Skin epidermis (tissue), 12 donors: ENCODE measurements around the gene DIP2B.
"Not testable (repeated sequence)": the region's sequence is repeated elsewhere in the genome, so short reads cannot be mapped to it uniquely, and the experiment has no call there.

Experiments used
- H3K27ac ChIP-seq, 21 experiments: fragments of 200-600 bp; sonication (generic) in 11 of 21; one replicate each; pipeline ENCODE4 v1.5.0; 2020; ENCODE audit warnings: mild to moderate bottlenecking in 3 of 21, inconsistent platforms in 2 of 21, moderate library complexity in 2 of 21
- H3K4me3 ChIP-seq, 7 experiments: fragments of 200-600 bp; sonication (generic) in 2 of 7; one replicate each; pipeline ENCODE4 v1.5.0; 2020; ENCODE audit warnings: inconsistent platforms in 2 of 7, mild to moderate bottlenecking in 2 of 7, moderate library complexity in 1 of 7

The DIP2B gene

DNA sequence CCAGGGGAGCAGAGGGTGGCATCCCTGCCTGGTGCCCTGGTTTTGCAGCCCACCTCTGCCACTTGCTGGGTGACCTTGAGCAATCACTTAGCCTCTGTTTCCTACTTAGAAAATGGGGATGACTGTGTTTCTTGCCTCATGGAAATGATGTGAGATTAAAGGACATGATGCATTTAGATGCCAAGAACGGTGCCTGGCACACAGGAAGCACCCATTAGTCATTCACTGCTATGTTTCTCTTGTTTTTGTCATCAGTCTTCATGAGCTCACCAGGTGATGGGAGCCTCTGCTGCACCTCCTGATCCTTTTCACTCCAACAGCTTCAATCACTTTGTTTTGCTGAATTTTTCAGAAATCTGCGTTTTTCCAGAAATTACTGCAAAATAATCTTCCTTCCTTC, 235.5 kb downstream of the DIP2B start:
- Histone ChIP-seq H3K27ac (no peak overlapping the region), H3K4me3 (no peak overlapping the region)

DNA sequence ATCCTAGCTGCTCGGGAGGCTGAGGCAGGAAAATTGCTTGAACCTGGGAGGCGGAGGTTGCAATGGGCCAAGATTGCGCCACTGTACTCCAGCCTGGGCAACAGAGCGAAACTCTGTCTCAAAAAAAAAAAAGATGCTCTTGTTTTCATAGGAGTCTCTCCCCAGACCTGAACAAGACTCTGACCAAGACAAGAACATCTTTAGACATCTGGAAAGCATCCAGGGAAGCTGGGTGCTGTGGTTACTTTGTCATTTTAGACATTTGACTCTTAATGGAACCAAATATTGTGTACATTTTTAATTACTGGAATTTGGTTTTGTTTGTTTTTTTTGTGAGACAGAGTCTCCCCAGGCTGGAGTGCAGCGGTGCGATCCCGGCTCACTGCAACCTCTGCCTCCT, 238.0 kb downstream of the DIP2B start:
- H3K4me3 ChIP-seq = no peak overlapping the region

DNA sequence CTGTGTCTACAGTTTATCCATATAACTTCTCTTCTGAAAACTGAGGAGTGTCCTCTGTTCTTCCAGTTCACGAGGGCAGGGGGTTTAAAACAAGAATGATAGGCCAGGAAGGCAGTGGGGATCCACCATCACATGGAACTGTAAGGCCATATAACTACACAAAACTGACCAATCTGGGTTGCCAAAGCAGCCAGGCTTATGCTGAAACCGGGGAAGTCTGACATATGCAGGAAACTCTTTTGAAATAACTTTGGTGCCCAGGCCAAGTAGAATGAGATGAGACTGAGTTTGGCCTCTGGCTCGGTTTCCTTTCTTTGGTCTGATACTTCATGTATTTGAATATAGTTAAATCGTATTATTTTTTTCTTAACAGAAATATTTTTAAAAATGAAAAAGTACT, 241.1 kb downstream of the DIP2B start:
- Histone ChIP-seq H3K4me3 (no peak overlapping the region), H3K27ac (no peak overlapping the region)

More for the DNA sequence above, 238.0 kb downstream of the DIP2B start:
- no peak overlapping the region for H3K27ac ChIP-seq

DNA sequence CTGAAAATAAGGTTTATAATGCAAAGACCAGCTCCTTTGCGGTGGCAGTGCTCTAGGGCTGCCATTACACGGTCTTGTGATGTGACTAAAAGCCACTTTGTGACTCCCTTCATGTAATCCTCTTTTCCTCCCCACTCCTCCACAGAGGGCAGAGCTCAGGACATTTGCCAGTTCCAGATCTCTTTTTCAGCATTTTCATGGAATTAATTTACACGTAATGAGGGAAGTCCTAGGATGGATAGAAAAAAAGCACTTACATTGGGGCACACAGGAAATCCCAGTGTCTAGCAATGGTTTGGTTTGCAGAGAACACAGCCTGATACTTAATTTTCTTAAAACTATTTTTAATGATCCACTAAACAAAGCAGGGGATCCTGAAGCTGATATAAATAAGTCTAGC, 241.6 kb downstream of the DIP2B start:
- H3K27ac ChIP-seq = no peak overlapping the region
- H3K4me3 ChIP-seq = no peak overlapping the region

DNA sequence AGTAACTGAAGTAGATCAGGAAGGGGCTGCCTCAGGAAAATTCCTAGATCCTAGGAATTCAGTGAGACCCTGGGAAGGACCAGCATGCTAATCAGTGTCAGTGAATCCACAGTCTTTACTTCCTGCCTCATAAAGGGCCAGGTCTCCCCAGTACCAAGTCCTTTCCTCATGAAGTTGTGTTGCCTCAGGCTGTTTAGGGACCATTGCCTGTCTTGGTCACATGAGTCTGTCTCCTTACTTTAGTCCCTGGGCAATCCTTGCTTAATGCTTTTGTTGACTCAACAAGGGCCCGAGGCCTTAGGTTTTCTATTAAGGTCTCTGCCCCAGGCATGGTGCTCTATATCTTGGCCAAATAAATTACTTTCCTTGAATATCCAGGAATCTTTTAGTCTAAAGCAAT, 243.0 kb downstream of the DIP2B start:
- no peak overlapping the region for H3K27ac ChIP-seq
- no peak overlapping the region for H3K4me3 ChIP-seq

DNA sequence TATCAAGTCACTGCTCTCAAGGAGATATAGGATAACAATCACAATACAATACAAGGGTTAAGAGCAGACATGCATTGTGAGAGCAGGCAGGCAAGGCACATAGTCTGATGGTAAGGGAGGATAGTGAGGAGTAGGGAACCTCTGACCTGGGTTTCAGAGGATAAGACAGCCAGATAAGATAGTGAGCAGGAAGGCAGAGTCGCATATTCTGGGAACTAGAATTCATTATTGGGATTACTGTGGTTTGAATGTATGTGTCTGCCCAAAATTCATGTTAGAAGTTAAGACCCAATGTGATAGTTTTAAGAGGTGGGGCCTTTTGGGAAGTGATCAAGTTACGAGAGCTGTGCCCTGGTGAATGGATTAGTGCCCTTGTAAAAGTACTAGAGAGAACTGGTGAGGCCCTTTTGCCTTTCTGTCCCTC, 244.7 kb downstream of the DIP2B start:
- H3K27ac ChIP-seq = no peak overlapping the region
- H3K4me3 ChIP-seq = no peak overlapping the region

DNA sequence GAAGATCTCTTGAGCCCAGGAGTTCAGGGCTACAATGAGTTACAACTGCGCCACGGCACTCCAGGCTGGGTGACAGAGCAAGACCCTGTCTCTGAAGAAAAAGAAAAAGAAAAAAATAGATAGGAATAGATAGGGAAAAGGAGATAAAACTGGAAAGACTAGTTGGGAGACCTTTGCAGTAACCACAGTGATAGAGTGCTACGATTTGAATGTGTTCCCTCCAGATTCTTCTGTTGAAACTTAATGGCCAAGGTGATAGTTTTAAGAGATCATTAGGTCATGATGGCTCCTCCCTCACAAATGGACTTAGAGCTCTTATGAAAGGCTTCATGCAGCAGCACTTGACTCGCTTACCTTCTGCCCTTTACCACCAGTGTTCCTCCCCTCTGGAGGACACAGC, 245.6 kb downstream of the DIP2B start:
- Histone ChIP-seq H3K27ac (no peak overlapping the region), H3K4me3 (no peak overlapping the region)

DNA sequence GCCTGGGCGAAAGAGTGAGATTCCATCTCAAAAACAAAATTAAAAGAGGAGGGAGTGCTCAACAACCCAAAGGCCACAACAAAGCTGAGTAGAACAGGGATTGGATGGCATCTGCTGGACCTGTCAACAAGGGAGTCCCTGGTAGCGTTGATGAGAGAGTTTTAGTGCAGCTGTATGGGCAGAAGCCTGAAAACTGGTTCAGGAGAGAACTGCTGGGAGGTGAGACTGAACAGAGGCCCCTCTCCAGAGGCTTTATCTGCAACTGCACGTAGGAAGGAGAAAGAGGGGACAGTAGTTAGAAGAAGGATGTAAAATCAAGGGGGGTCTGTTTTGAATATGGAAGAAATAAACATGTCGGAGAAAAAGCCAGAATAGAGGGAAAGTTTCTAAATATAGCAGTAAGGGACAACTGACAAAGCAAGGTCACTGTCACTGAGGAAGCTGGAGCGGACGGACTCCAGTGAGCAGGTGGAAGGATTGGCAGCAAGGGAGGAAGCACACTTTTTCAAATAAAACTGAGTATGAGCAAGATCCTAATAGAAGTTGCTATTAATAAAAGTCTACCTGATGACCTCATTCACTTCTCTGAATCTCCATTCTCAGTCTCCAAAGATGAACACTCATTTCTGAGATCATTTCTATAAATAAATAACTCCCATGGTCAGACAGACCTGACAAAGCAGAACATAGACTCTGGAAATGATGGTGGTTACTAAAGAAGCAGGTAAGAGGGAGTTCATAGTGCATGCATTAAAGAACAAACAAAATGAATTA, 247.3 kb downstream of the DIP2B start:
- no peak overlapping the region for H3K27ac ChIP-seq
- H3K4me3 ChIP-seq = no peak overlapping the region

DNA sequence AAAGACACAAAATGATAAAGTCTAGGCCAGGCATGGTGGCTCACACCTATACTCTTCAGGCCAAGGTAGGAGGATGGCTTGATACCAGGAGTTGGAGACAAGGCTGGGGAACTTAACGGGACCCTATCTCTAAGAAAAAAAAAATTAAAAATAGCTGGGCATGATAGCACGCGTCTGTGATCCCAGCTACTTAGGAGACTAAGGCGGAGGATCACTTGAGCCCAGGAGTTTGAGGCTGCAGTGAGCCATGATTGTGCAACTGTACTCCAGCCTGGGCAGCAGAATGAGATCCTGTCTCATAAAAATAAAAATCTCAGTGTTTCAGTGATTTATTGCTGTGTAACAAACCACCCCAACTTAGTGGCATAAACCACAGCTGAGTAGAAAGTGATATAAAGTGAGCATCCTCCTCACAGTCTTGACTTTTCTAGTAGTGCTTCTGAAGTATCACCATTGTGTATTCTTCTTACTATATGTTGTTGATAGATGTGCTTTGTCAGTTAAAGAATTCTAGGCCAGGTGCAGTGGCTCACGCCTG, 248.5 kb downstream of the DIP2B start:
- H3K4me3 ChIP-seq = no peak overlapping the region

DNA sequence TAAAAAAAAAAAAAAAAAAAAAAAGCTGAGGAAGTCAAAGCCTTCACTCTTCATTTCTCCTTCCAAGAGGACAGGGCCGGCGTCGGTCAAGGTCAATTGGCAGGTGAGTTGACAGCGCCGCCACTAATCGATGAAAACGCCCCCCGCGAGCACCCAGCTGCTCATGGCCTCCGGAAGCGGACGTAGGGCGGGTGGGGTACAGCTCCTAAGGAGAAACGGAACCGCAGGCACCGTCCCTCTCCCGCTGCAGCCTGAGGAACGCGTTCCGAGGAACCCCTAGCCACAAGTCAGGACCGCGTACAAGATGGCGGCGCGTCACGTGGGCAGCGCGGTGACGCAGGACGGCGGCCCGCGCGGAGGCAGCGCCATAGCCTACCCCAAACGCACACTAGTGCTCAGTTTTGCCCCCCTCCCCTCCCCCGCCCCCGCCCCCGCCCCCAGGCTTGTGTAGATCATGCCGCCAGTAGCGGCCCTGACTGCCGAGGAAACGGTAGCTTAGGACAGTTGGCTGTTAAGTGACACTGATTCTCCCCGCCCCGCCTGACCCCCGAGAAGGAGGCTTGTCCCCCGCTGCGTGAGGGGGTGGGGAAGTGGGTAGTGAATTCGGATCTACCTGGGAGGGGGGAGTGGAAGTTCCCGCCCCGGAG, 259.0 kb downstream of the DIP2B start, which contains the start of gene ATF1:
Gene ATF1 (plus strand): TSS at position 463 of the 647 bp plus-strand sequence. CDS start 16,045 bp downstream, outside the sequence.
- Histone ChIP-seq H3K27ac (peak within 1 kb of the TSS; percentile 89 to 99 (median 95)), H3K4me3 (peak within 1 kb of the TSS; percentile 80 to 93 (median 85))

More for the DNA sequence above, 248.5 kb downstream of the DIP2B start:
- no peak overlapping the region for H3K27ac ChIP-seq

DNA sequence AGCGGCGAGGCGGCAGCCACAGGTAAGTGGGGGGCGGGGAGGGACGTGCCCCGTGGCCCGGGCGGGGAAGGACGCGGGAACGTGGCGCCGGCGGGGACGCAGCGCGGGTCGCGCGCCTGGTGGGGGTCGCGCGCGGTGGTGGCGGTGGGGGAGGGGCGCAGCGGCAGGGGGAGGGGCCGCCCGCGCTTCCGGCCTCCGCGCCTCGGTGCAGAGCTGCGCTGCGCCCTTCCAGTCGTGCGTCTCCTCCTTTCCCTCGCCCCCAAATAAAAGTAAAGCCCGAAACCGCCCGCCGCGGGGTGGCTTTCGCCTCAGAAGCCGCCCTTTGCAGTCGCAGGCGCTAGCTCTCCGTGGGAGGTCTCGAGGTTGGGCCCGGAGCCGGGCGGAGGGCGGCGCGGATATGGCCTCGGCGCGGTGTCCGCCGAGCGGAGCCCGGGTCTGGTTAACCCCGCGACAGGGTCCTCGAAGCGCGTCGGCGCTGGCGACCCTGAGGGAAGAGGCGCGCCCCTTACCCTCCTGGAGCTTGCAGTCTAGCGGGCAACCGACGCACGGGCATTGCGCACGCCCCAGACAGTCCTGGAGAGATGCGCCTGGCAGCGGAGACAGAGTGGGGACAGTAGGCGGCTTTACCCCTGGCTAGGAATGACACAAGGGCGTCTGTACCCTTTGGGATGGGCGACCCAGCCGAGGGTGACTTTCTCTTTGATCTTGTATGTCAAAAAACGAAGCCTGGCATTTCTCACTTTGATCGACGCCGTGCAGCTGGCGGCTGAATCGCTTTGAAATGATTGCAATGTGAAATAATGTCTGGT, 259.7 kb downstream of the DIP2B start:
- H3K4me3 ChIP-seq = peak overlapping the region; percentile 80 to 93 (median 85)
- peak overlapping the region; percentile 89 to 99 (median 95) for H3K27ac ChIP-seq

DNA sequence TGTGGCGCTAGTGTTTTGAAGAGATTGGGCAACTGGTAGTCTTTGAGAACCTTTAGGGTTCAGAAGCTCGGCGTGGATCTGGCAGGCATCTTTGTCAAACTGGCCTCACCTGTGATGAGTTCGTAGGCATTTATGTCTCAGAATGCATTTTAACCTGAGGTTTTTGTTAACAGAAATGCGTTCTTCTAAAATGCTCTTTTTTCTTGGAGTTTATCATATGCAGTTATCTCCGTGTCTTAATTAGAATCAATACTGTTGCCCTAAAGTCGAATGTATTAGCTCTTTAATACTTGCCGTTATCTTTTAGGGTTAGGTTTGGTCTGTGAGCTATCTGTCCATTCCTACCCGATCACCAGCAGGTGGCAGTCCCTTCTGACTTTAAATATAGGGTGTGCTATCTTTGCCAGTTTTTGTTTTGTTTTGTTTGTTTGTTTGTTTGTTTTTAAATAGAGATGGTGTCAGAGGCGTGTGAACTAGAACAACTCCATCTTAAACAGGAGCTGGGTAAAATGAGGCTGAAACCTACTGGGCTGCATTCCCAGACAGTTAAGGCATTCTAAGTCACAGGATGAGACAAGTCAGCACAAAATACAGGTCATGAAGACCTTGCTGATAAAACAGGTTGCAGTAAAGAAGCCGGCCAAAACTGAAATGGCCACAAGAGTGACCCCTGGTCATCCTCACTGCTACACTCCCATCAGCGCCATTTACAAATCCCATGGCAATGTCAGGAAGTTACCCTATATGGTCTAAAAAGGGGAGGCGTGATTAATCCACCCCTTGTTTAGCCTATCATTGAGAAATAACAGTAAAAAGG, 260.5 kb downstream of the DIP2B start:
- Histone ChIP-seq H3K4me3 (peak overlapping the region; percentile 80 to 93 (median 85)), H3K27ac (peak overlapping the region in 17 of 21 experiments; percentile 89 to 99 (median 96))

DNA sequence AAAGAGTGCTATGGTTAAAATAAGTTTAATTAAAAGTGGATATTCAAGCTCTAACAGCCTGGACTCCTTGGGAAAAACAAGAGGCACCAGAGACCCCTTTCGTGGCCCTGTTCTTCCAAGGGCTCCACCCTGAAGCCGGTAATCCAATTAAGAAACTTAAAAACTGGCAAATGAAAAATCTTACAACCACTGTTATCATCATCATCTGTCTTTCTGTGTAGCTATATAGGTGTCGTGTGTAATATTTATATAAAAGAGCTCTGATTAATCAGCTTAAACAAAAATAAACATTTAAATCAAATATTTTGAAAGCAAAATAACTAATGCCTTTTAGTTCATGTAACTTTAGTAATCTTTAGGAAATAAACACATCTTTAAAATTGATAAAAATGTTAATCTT, 263.6 kb downstream of the DIP2B start:
- no peak overlapping the region for H3K27ac ChIP-seq
- H3K4me3 ChIP-seq = no peak overlapping the region

DNA sequence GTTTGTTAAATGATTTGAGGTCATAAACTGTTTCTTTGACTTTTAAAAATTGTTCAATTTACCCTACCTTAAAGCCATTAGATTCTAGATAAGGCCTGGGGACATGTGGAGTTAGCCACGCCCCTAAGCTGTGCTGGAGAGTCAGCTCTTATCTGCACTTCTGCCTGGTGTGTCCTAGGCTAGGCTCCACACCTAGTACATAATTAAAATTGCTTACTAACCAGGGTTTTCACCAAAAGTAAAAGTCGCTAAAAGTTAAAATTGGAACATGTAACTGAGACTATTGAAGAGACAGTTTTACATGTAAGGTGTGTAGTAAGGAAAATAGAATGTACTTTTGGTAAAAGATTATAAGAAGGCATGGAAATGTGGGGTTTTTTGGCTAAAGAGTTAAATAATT, 264.0 kb downstream of the DIP2B start:
- not testable (repeated sequence) for H3K4me3 ChIP-seq, H3K27ac ChIP-seq

DNA sequence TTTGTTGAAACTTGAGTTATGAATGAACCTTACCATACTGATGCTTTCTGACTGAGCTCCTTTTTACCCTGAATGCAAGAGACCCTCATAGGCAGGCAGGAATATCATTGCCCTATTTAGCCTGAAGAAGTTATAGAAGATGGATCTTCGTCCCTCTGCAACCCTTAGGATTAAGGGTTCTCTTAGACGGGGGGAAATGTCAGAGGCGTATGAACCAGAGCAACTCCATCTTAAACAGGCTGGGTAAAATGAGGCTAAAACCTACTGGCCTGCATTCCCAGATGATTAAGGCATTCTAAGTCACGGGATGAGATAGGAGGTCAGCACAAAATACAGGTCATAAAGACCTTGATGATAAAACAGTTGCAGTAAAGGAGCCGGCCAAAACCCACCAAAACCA, 266.6 kb downstream of the DIP2B start:
- no peak overlapping the region for H3K4me3 ChIP-seq

DNA sequence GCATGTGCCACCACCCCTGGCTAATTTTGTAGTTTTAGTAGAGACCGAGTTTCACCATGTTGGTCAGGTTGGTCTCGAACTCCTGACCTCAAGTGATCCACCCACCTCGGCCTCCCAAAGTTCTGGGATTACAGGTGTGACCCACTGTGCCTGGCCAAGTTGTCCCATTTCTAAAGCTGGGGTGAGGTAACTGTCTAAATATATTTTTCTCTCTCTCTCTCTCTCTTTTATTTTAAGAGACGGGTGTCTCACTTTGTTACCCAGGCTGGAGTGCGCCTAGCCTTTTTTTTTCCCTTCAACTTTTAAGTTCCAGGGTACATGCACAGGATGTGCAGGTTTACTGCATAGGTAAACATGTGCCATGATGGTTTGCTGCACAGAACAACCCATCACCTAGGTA, 267.7 kb downstream of the DIP2B start:
- no peak overlapping the region for H3K27ac ChIP-seq

More for the DNA sequence above, 266.6 kb downstream of the DIP2B start:
- no peak overlapping the region for H3K27ac ChIP-seq

DNA sequence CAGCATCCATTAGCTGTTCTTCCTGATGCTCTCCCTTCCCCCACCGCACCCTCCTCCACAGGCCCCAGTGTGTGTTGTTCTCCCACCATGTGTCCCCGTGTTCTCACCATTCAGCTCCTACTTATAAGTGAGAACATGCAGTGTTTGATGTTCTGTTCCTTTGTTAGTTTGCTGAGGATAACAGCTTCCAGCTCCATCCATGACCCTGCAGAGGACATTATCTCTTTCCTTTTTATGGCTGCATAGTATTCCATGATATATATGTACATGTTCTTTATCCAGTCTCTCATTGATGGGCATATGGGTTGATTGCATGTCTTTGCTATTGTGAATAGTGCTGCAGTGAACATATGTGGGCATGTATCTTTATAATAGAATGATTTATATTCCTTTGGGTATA, 268.1 kb downstream of the DIP2B start:
- H3K27ac ChIP-seq = no peak overlapping the region
- no peak overlapping the region for H3K4me3 ChIP-seq

More for the DNA sequence above, 267.7 kb downstream of the DIP2B start:
- no peak overlapping the region for H3K4me3 ChIP-seq

DNA sequence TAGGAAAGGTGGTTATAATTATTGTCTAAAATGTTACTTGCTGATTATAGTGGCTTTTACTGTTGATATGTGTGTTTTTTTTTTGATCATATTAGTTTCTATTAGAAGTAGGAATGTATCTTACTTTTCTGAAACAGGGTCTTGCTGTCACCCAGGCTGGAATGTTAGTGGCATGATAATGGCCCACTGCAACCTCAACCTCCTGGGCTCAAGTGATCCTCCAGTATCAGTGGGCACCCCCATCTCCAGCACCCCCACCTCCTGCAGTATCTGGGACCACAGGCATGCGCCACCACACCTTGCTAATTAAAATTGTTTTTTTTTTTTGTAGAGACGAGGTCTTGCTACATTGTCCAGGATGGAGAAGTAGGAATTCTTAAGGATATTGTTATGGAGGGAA, 270.5 kb downstream of the DIP2B start:
- Histone ChIP-seq H3K4me3 (no peak overlapping the region), H3K27ac (no peak overlapping the region)
